GM12872 (cell line): Measurements from ENCODE around the gene ST7L.

Source experiments
- TF ChIP-seq, protein P1 (sequence below): IDR thresholded peaks from 3 replicates; pipeline ENCODE4 v1.5.1; 2011; ENCODE audit warnings: low read depth, mild to moderate bottlenecking, low read length, moderate library complexity; ENCODE audit not compliant: insufficient read depth

Gene ST7L

DNA sequence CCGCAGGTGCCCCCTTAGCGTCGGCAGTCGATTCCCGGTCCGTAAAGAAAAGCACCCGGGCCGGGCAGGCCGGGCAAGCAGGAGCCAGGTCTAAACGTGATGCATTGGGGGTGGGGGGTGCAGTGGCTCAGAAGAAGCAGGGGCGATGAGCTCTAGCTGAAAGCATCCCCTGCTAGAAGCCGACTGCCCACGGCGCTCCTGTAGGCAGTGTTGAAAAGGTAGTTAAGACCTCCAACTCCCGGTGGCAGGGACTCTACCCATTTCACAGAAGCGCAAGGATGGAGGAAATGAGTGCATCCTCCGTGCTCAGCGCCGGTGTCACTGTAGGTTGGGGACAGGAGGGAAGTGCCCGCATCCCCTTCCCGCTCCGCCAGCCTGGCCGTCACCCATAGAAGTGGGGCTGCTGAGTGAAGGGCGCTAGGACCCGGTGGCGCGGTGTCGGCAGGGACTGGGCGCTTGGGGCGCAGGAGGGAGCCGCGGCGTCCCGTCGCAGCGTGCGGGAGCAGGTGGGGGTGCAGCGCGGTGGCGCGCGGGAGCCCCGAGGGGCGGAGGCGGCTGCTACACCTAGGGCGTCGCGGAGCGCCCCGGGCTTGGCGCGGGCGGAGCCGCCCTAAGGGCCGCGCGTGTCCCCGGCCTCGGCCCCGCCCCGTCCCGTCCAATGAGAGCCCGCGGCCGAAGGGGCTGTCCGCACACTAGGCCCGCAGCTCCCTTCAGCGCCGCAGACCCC, 110.5 kb downstream of the ST7L start, which contains the start of gene WNT2B:
TSS of gene WNT2B (plus strand) at position 688 of the 727 bp plus-strand sequence. CDS start 298 bp downstream, outside the sequence.
- TF ChIP-seq, protein P1, sequence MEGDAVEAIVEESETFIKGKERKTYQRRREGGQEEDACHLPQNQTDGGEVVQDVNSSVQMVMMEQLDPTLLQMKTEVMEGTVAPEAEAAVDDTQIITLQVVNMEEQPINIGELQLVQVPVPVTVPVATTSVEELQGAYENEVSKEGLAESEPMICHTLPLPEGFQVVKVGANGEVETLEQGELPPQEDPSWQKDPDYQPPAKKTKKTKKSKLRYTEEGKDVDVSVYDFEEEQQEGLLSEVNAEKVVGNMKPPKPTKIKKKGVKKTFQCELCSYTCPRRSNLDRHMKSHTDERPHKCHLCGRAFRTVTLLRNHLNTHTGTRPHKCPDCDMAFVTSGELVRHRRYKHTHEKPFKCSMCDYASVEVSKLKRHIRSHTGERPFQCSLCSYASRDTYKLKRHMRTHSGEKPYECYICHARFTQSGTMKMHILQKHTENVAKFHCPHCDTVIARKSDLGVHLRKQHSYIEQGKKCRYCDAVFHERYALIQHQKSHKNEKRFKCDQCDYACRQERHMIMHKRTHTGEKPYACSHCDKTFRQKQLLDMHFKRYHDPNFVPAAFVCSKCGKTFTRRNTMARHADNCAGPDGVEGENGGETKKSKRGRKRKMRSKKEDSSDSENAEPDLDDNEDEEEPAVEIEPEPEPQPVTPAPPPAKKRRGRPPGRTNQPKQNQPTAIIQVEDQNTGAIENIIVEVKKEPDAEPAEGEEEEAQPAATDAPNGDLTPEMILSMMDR = 0 out of 3 replicates have a peak, but pooled peaks have one; percentile 12

DNA sequence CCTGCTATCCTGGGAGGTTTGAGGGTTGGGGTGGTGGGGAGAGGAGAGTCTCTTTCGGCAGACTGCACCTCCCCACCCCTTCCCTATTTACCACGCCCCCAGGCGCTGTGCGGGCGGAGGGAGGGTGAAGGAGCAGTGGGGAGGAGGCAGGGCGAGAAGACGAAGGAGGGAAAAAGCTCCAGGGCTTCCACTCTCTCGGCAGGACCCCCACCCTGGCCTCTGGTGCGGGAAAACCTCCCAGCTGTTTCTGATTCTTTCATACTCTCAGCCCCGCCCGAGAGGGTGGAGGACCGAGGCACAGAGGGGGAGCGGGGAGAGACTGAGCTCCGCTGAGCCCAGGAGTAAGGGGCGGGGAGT, 111.0 kb downstream of the ST7L start:
- TF ChIP-seq, protein P1 = no peak

DNA sequence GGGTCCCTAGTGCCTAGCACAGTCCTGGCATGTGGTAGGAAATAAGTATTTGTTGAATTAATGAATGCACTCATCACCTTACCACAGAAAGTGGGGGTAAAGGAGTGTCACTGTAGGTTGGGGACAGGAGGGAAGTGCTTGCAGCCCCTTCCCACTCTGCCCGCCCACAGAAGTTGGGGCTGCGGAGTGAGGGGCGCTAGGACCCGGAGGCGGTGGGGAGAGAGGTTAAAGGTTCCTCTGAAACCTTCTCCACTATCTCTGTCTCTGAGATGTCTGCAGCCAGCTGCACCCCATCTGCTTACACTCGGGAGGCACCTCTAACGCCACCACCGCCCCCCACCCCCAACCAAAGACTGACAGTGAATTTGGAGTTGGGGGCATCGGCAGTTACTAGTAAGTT, 111.6 kb downstream of the ST7L start:
- TF ChIP-seq, protein P1 = no peak

DNA sequence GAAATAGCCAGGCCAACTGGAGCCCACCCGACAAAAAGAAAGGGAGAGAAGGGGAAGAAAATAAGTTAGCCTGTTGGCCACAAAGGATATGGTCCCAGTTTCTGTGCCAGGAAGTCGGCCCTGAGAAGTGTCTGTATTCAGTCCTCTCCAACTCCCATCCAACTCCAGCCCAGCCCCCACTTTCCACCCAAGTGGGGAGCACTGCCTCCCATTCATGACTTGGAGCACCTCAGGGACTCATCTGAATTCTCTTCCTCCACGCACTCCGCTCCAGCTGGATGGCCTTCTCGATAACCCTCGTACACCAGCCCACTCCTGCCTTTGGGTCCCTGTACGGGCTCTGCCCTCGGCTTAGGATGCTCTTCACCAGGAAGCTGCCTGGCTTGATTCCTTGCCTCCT, 112.2 kb downstream of the ST7L start:
- TF ChIP-seq, protein P1 = no peak

DNA sequence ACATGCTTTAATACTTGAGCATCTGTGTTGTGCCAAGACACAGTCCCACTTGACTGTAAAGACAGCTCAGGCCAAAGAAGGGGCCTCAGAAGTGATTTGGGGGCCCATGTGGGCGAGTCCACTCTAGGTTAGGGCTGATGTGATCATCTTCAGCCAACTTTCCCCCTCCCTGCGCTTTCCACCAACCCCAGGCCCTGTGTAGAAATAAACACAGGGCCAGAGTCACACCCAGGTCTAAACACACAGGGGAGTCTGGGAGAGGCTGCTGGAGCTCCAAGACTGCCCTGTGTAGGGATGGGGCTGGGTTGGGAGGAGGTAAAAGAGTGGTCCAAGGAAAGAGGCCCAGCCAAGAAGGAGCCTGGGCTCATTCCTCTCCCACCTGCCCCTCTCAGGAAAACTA, 112.6 kb downstream of the ST7L start:
- TF ChIP-seq, protein P1 = no peak

DNA sequence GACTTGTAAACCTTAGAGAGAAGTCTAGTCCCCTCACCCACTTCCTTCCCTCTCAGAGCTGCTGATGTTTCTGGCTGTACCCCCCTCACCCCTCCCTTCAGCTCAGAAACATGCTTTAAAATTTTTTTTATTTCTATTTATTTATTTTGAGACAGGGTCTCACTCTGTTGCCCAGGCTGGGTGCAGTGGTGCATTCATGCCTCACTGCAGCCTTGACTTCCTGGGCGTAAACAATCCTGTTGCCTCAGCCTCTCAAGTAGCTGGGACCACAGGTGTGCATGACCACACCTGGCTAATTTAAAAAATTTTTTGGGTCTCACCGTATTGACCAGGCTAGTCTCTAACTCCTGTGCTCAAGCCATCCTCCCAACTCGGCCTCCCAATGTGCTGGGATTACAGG, 113.1 kb downstream of the ST7L start:
- TF ChIP-seq, protein P1 = no peak

DNA sequence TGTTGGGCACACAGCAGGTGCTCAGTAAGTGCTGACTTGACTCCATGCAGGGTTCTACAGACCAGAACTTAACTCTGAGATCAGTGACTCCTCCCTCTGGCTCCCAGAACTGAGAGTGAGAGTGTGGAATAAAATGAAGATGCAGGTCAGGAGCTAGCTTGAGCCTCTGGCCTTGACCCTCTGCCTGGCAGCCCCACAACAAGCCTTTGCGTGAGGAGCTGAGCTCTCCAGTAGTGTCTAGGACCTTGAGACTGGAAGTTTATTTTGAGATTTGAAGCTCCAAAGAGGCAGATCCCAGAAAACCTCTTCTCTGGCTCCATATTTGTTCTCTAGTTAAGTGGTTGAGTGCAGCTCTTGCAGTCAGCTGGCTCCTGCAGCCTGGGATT, 113.5 kb downstream of the ST7L start:
- TF ChIP-seq, protein P1 = no peak
